H9 (cell line): Measurements from ENCODE around the gene ALKBH8. TPM values are rescaled to one million over a fixed set of nuclear protein-coding genes. Genes with fewer than 3 reads are reported as not detected.

Experiments
- DNase-seq: peaks from one replicate; pipeline ENCODE4 v3.0.0-alpha.2; 2017
- H2AFZ ChIP-seq: one replicate; pipeline ENCODE4 v1.6.1; 2013; ENCODE audit warnings: mild to moderate bottlenecking, low read length, control low read depth, moderate library complexity
- H2AK5ac ChIP-seq: 2 replicates; pipeline ENCODE4 v1.6.1; 2013; ENCODE audit warnings: low read length, control low read depth, mixed read lengths; ENCODE audit not compliant: insufficient read length
- H2BK120ac ChIP-seq: one replicate; pipeline ENCODE4 v1.6.1; 2013; ENCODE audit warnings: low read depth, mild to moderate bottlenecking, low read length, control low read depth, inconsistent platforms; ENCODE audit not compliant: poor library complexity, severe bottlenecking
- H2BK12ac ChIP-seq: 2 replicates; pipeline ENCODE4 v1.6.1; 2013; ENCODE audit warnings: low read length, control low read depth, mixed read lengths, low read depth; ENCODE audit not compliant: insufficient read length
- H2BK15ac ChIP-seq: 2 replicates; pipeline ENCODE4 v1.6.1; 2013; ENCODE audit warnings: low read depth, low read length, control low read depth
- H2BK20ac ChIP-seq: one replicate; pipeline ENCODE4 v1.6.1; 2013; ENCODE audit warnings: low read depth, mild to moderate bottlenecking, low read length, control low read depth, inconsistent platforms; ENCODE audit not compliant: poor library complexity, severe bottlenecking
- H2BK5ac ChIP-seq: 2 replicates; pipeline ENCODE4 v1.6.1; 2013; ENCODE audit warnings: low read length, control low read depth, mixed read lengths; ENCODE audit not compliant: insufficient read length
- H3K14ac ChIP-seq: 2 replicates; pipeline ENCODE4 v1.6.1; 2013; ENCODE audit warnings: low read length, control low read depth; ENCODE audit not compliant: insufficient read depth
- H3K18ac ChIP-seq: 2 replicates; pipeline ENCODE4 v1.6.1; 2013; ENCODE audit warnings: low read depth, mild to moderate bottlenecking, mixed read lengths, low read length, control low read depth; ENCODE audit not compliant: insufficient read length
- H3K23ac ChIP-seq: 2 replicates; pipeline ENCODE4 v1.6.1; 2013; ENCODE audit warnings: low read length, control low read depth, mixed read lengths, low read depth; ENCODE audit not compliant: insufficient read length
- H3K23me2 ChIP-seq: 2 replicates; pipeline ENCODE4 v1.6.1; 2013; ENCODE audit warnings: low read depth, mild to moderate bottlenecking, mixed read lengths, low read length, control low read depth; ENCODE audit not compliant: insufficient read length, poor library complexity, severe bottlenecking
- H3K27ac ChIP-seq: 2 replicates; pipeline ENCODE4 v1.5.1; 2013; ENCODE audit warnings: low read length, control low read depth, mixed read lengths, low read depth; ENCODE audit not compliant: insufficient read length
- H3K27me3 ChIP-seq: 2 replicates; pipeline ENCODE4 v1.6.1; 2013; ENCODE audit warnings: low read length, control low read depth, inconsistent platforms; ENCODE audit not compliant: insufficient read depth
- H3K4ac ChIP-seq: 2 replicates; pipeline ENCODE4 v1.6.1; 2013; ENCODE audit warnings: low read depth, mild to moderate bottlenecking, control low read depth, inconsistent platforms, low read length, moderate library complexity
- H3K4me1 ChIP-seq: 2 replicates; pipeline ENCODE4 v1.6.1; 2013; ENCODE audit warnings: low read length, control low read depth, inconsistent platforms; ENCODE audit not compliant: insufficient read depth
- H3K4me2 ChIP-seq: 2 replicates; pipeline ENCODE4 v1.6.1; 2013; ENCODE audit warnings: low read length, control low read depth, mixed read lengths; ENCODE audit not compliant: insufficient read length, insufficient read depth
- H3K56ac ChIP-seq: 2 replicates; pipeline ENCODE4 v1.6.1; 2013; ENCODE audit warnings: low read depth, mild to moderate bottlenecking, mixed read lengths, low read length, control low read depth; ENCODE audit not compliant: insufficient read length
- H3K79me1 ChIP-seq: 2 replicates; pipeline ENCODE4 v1.6.1; 2013; ENCODE audit warnings: low read depth, mild to moderate bottlenecking, moderate library complexity, low read length, control low read depth, inconsistent platforms; ENCODE audit not compliant: insufficient read depth, poor library complexity, severe bottlenecking
- H3K79me2 ChIP-seq: 2 replicates; pipeline ENCODE4 v1.6.1; 2013; ENCODE audit warnings: low read length, control low read depth, inconsistent platforms; ENCODE audit not compliant: insufficient read depth
- H3K9ac ChIP-seq: 2 replicates; pipeline ENCODE4 v1.6.1; 2013; ENCODE audit warnings: low read length, control low read depth, mixed read lengths; ENCODE audit not compliant: insufficient read length; ENCODE audit errors: extremely low read depth
- H3K9me3 ChIP-seq: one replicate; pipeline ENCODE4 v1.6.1; 2013; ENCODE audit warnings: low read depth, low read length, inconsistent platforms; ENCODE audit not compliant: control insufficient read depth
- H3T11ph ChIP-seq: one replicate; pipeline ENCODE4 v1.6.1; 2013; ENCODE audit warnings: mild to moderate bottlenecking, low read length, control low read depth, inconsistent platforms
- H4K20me1 ChIP-seq: one replicate; pipeline ENCODE4 v1.6.1; 2013; ENCODE audit not compliant: control insufficient read depth, insufficient read length, insufficient read depth
- H4K5ac ChIP-seq: 2 replicates; pipeline ENCODE4 v1.6.1; 2013; ENCODE audit warnings: low read depth, mild to moderate bottlenecking, mixed read lengths, low read length, control low read depth; ENCODE audit not compliant: insufficient read length
- H4K8ac ChIP-seq: replicated peaks from 2 replicates; pipeline ENCODE4 v1.6.1; 2013; ENCODE audit warnings: low read length, control low read depth, mixed read lengths, low read depth; ENCODE audit not compliant: insufficient read length
- H4K91ac ChIP-seq: 2 replicates; pipeline ENCODE4 v1.6.1; 2013; ENCODE audit warnings: low read depth, mild to moderate bottlenecking, moderate library complexity, mixed read lengths, low read length, control low read depth; ENCODE audit not compliant: insufficient read length
- H3K27ac Mint-ChIP-seq, 3 experiments: 2 replicates in 2 of 3; 3 replicates in 1 of 3; pipeline ENCODE4 v1.8.0; 2020 to 2021; ENCODE audit warnings: mixed read lengths in 3 of 3, mild to moderate bottlenecking in 1 of 3, moderate library complexity in 1 of 3
- H3K27me3 Mint-ChIP-seq: 2 replicates; pipeline ENCODE4 v1.8.0; 2021; ENCODE audit warnings: low read depth, mild to moderate bottlenecking, moderate library complexity, mixed read lengths
- H3K36me3 Mint-ChIP-seq, 3 experiments: 2 replicates in 2 of 3; 3 replicates in 1 of 3; pipeline ENCODE4 v1.8.0; 2020 to 2021; ENCODE audit warnings: low read depth in 3 of 3, mixed read lengths in 3 of 3; ENCODE audit not compliant: insufficient read depth in 1 of 3
- H3K4me1 Mint-ChIP-seq, 2 experiments: 2 replicates each; pipeline ENCODE4 v1.8.0; 2020; ENCODE audit warnings: mixed read lengths in 2 of 2
- H3K4me3 Mint-ChIP-seq, 2 experiments: 2 replicates in 1 of 2; 3 replicates in 1 of 2; pipeline ENCODE4 v1.8.0; 2020 to 2021; ENCODE audit warnings: mild to moderate bottlenecking in 2 of 2, mixed read lengths in 2 of 2, moderate library complexity in 1 of 2
- H3K9me3 Mint-ChIP-seq, 2 experiments: 2 replicates in 1 of 2; 3 replicates in 1 of 2; pipeline ENCODE4 v1.8.0; 2020; ENCODE audit warnings: mild to moderate bottlenecking in 2 of 2, mixed read lengths in 2 of 2, moderate library complexity in 1 of 2
- CTCF ChIP-seq: fragments of 200-600 bp; sonication (generic); conservative IDR thresholded peaks from 3 replicates; pipeline ENCODE4 v1.8.0; 2021; ENCODE audit warnings: antibody characterized with exemption, mild to moderate bottlenecking
- total RNA-seq: library from RNA; stranded (reverse); gene quantifications from 2 replicates; pipeline ENCODE4 v1.2.1, GENCODE V29; 2021

The ALKBH8 gene
- total RNA-seq, 1 experiment from 2014 or later, result 12.7 TPM

- H4K91ac ChIP-seq, result no peak overlapping the region
- H3K79me1 ChIP-seq, result no peaks in the 10 kb centered on the region
- H3K9me3 Mint-ChIP-seq, result no peaks in the 10 kb centered on the region
- no peaks in the 10 kb centered on the region for H3K36me3 Mint-ChIP-seq
- TF ChIP-seq CTCF, result no peak
- no peaks in the 10 kb centered on the region for H3K4me1 Mint-ChIP-seq
- no peak overlapping the region for H3T11ph ChIP-seq
- H2BK15ac ChIP-seq, result no peak overlapping the region
- no peak overlapping the region for H4K8ac ChIP-seq
- H2AK5ac ChIP-seq, result no peak overlapping the region
- H3K79me2 ChIP-seq, result no peaks in the 10 kb centered on the region
- H4K5ac ChIP-seq, result no peak overlapping the region
- no peaks in the 10 kb centered on the region for H3K27me3 ChIP-seq
- no peak overlapping the region for H3K18ac ChIP-seq
- no peak overlapping the region for H3K4me2 ChIP-seq
- no peaks in the 10 kb centered on the region for H3K27me3 Mint-ChIP-seq
- no peak overlapping the region for H3K4ac ChIP-seq
- H2BK20ac ChIP-seq, result no peak overlapping the region
- no peak overlapping the region for H3K14ac ChIP-seq
- no peak overlapping the region for H3K27ac Mint-ChIP-seq
- no peak overlapping the region for H3K9ac ChIP-seq
- no peak overlapping the region for H2BK120ac ChIP-seq
- DNase-seq, result no peak
- H3K23ac ChIP-seq, result no peak overlapping the region
- no peak overlapping the region for H2AFZ ChIP-seq
- H3K4me1 ChIP-seq, result no peaks in the 10 kb centered on the region
- no peak overlapping the region for H2BK12ac ChIP-seq
- no peak overlapping the region for H3K56ac ChIP-seq
- H3K27ac ChIP-seq, result no peak overlapping the region
- no peak overlapping the region for H2BK5ac ChIP-seq
- no peaks in the 10 kb centered on the region for H4K20me1 ChIP-seq
- H3K4me3 Mint-ChIP-seq, result no peak overlapping the region
- H3K9me3 ChIP-seq, result no peaks in the 10 kb centered on the region
- H3K23me2 ChIP-seq, result no peaks in the 10 kb centered on the region
Observed at GRCh38 chr11:107478922-107479321, 86.6 kb downstream of the ALKBH8 start.
